ENCODE results near the gene OSM.

GRCh38 chr22:30279932-30280331 lies 13.3 kb upstream of the OSM start:
- TF ChIP-seq CTCF (IDR thresholded peaks at IDR 0.05; ENCODE audit: low read depth, low read length), result no peak
- TF ChIP-seq EZH2phosphoT487 (IDR thresholded peaks at IDR 0.05; ENCODE audit: low read depth), result no peak

All from OCI-LY3 (cell line).